SK-N-SH (cell line): ENCODE results near the gene RARB.

Source experiments
- EP300 ChIP-seq, 2 experiments: IDR thresholded peaks; 2 replicates each; pipeline versions ENCODE4 v1.4.0 to v1.6.1; 2012; ENCODE audit warnings: borderline replicate concordance in 1 of 2, low read depth in 1 of 2, low read length in 1 of 2
- EZH2phosphoT487 ChIP-seq: fragments of 200-600 bp; sonication (generic); IDR thresholded peaks from 2 replicates; pipeline ENCODE4 v1.6.1; 2017; ENCODE audit warnings: low read depth, mixed run types, mild to moderate bottlenecking, antibody characterized with exemption, moderate library complexity, borderline replicate concordance
- POLR2AphosphoS5 ChIP-seq: IDR thresholded peaks from 2 replicates; pipeline ENCODE4 v1.6.1; 2012; ENCODE audit warnings: low read depth, low read length
- RCOR1 ChIP-seq: fragments of 150-350 bp; IDR thresholded peaks from 2 replicates; pipeline ENCODE4 v1.6.1; 2017; ENCODE audit warnings: antibody characterized with exemption, low read length
- TAF1 ChIP-seq: IDR thresholded peaks from 2 replicates; pipeline ENCODE4 v1.6.1; 2012; ENCODE audit warnings: low read depth, mild to moderate bottlenecking, low read length, moderate library complexity, borderline replicate concordance
- TF ChIP-seq, protein P1 (sequence below): fragments of 200-600 bp; sonication (generic); IDR thresholded peaks from 2 replicates; pipeline ENCODE4 v1.6.1; 2017; ENCODE audit warnings: antibody characterized with exemption, mild to moderate bottlenecking, moderate library complexity
- TF ChIP-seq, protein P2 (sequence below): IDR thresholded peaks from 2 replicates; pipeline ENCODE4 v1.4.0; 2012; ENCODE audit warnings: low read depth
- TF ChIP-seq, protein P3 (sequence below): fragments of 150-350 bp; IDR thresholded peaks from 2 replicates; pipeline ENCODE4 v1.6.1; 2016; ENCODE audit warnings: mild to moderate bottlenecking, low read depth, low read length

DNA sequence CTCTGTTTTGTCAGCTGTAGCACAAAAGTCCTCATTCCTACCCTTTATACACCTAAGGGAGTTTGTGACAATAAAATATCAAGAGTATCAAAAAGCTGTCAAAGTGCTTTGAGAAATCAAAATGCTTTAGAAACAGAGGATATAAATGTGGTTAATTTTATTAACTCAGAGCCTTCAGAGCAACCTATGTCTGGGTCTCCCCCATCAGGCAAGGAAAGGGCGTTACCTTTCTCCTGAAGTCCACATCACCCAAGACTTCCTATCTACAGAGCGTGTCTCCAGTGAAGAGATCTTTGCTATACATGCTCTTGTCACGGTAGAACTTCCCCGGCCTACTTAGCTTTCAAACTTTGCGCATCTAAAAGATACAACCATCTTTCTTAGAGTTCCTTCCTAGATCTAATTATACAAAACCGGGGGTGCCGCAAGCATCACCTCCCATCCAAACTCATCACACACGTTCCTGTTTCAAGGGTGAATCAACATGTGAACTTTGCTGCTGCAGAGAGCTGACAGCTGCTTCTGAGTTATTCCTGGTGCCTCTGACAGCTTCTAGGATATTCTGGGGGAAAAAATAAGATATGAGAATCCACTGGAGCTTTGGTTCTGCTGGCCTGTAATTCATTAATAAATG, 93.0 kb downstream of the RARB start:
- TF ChIP-seq, protein P1, sequence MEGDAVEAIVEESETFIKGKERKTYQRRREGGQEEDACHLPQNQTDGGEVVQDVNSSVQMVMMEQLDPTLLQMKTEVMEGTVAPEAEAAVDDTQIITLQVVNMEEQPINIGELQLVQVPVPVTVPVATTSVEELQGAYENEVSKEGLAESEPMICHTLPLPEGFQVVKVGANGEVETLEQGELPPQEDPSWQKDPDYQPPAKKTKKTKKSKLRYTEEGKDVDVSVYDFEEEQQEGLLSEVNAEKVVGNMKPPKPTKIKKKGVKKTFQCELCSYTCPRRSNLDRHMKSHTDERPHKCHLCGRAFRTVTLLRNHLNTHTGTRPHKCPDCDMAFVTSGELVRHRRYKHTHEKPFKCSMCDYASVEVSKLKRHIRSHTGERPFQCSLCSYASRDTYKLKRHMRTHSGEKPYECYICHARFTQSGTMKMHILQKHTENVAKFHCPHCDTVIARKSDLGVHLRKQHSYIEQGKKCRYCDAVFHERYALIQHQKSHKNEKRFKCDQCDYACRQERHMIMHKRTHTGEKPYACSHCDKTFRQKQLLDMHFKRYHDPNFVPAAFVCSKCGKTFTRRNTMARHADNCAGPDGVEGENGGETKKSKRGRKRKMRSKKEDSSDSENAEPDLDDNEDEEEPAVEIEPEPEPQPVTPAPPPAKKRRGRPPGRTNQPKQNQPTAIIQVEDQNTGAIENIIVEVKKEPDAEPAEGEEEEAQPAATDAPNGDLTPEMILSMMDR, result no peak
- TF ChIP-seq TAF1 (no peak), EP300 (IDR thresholded peaks at IDR 0.05; ENCODE audit: borderline replicate concordance in 1 of 2, low read depth in 1 of 2, low read length in 1 of 2) (no peak), EZH2phosphoT487 (no peak), POLR2AphosphoS5 (no peak), RCOR1 (no peak)
- TF ChIP-seq, protein P2, sequence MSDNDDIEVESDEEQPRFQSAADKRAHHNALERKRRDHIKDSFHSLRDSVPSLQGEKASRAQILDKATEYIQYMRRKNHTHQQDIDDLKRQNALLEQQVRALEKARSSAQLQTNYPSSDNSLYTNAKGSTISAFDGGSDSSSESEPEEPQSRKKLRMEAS, result no peak
- TF ChIP-seq, protein P3, sequence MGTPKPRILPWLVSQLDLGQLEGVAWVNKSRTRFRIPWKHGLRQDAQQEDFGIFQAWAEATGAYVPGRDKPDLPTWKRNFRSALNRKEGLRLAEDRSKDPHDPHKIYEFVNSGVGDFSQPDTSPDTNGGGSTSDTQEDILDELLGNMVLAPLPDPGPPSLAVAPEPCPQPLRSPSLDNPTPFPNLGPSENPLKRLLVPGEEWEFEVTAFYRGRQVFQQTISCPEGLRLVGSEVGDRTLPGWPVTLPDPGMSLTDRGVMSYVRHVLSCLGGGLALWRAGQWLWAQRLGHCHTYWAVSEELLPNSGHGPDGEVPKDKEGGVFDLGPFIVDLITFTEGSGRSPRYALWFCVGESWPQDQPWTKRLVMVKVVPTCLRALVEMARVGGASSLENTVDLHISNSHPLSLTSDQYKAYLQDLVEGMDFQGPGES, result no peak
